Rectal smooth muscle tissue (tissue), 1 donor: ENCODE data around the gene LILRB5.
"Not testable (repeated sequence)": the region's sequence is repeated elsewhere in the genome, so short reads cannot be mapped to it uniquely, and the experiment has no call there.

Experiments used
- H3K27ac ChIP-seq: one replicate; pipeline ENCODE4 v1.7.0; 2013; ENCODE audit warnings: low read depth, low read length, inconsistent platforms
- H3K27me3 ChIP-seq: one replicate; pipeline ENCODE4 v1.7.0; 2013; ENCODE audit warnings: low read length; ENCODE audit not compliant: control insufficient read depth, insufficient read depth
- H3K36me3 ChIP-seq: one replicate; pipeline ENCODE4 v1.7.0; 2013; ENCODE audit warnings: low read length; ENCODE audit not compliant: control insufficient read depth, insufficient read depth
- H3K4me1 ChIP-seq: one replicate; pipeline ENCODE4 v1.7.0; 2013; ENCODE audit warnings: low read length; ENCODE audit not compliant: control insufficient read depth, insufficient read depth
- H3K4me3 ChIP-seq: one replicate; pipeline ENCODE4 v1.7.0; 2013; ENCODE audit warnings: low read length
- H3K9ac ChIP-seq: one replicate; pipeline ENCODE4 v1.7.0; 2013; ENCODE audit warnings: low read length

LILRB5 gene

GRCh38 chr19:54282686-54283470, 25.8 kb upstream of the LILRB5 start:
- H3K27me3 ChIP-seq = peaks cover 5% of the 10 kb centered on the region
- H3K4me1 ChIP-seq = no peaks in the 10 kb centered on the region
- H3K27ac ChIP-seq = no peak overlapping the region
- no peaks in the 10 kb centered on the region for H3K36me3 ChIP-seq
- no peak overlapping the region for H3K9ac ChIP-seq
- H3K4me3 ChIP-seq = no peak overlapping the region

- not testable (repeated sequence) for H3K27me3 ChIP-seq
Measured at GRCh38 chr19:54281729-54282075, 24.6 kb upstream of the LILRB5 start.

GRCh38 chr19:54281007-54281728, 24.1 kb upstream of the LILRB5 start, which contains the start of gene LILRB2:
Gene LILRB2 (minus strand): TSS chr19:54281110. CDS start chr19:54280496, 614 bp downstream.
- Histone ChIP-seq H3K36me3 (no peaks in the 10 kb centered on the region), H3K4me3 (no peak within 1 kb of the TSS), H3K27ac (no peak within 1 kb of the TSS)

More at GRCh38 chr19:54281729-54282075, 24.6 kb upstream of the LILRB5 start:
- H3K27ac ChIP-seq, H3K36me3 ChIP-seq, H3K4me3 ChIP-seq, H3K4me1 ChIP-seq, H3K9ac ChIP-seq: not testable (repeated sequence)

GRCh38 chr19:54280441-54280840, 23.4 kb upstream of the LILRB5 start:
- H3K36me3 ChIP-seq, H3K4me1 ChIP-seq, H3K27me3 ChIP-seq, H3K9ac ChIP-seq, H3K27ac ChIP-seq, H3K4me3 ChIP-seq: not testable (repeated sequence)

More at GRCh38 chr19:54281007-54281728, 24.1 kb upstream of the LILRB5 start, which contains the start of gene LILRB2:
- H3K27me3 ChIP-seq = peaks cover 5% of the 10 kb centered on the region
- H3K9ac ChIP-seq = no peak within 1 kb of the TSS
- H3K4me1 ChIP-seq = no peaks in the 10 kb centered on the region

- H3K27ac ChIP-seq, H3K27me3 ChIP-seq, H3K36me3 ChIP-seq, H3K9ac ChIP-seq, H3K4me1 ChIP-seq, H3K4me3 ChIP-seq: not testable (repeated sequence)
Measured at GRCh38 chr19:54280025-54280424, 23.0 kb upstream of the LILRB5 start.

GRCh38 chr19:54279406-54279962, 22.4 kb upstream of the LILRB5 start:
- no peak overlapping the region for H3K9ac ChIP-seq
- peaks cover 5% of the 10 kb centered on the region for H3K27me3 ChIP-seq
- no peak overlapping the region for H3K4me3 ChIP-seq
- no peak overlapping the region for H3K27ac ChIP-seq
- no peaks in the 10 kb centered on the region for H3K4me1 ChIP-seq
- no peaks in the 10 kb centered on the region for H3K36me3 ChIP-seq

GRCh38 chr19:54278571-54279195, 21.6 kb upstream of the LILRB5 start:
- H3K27me3 ChIP-seq, H3K4me1 ChIP-seq, H3K9ac ChIP-seq, H3K27ac ChIP-seq, H3K36me3 ChIP-seq, H3K4me3 ChIP-seq: not testable (repeated sequence)

- H3K9ac ChIP-seq, H3K27me3 ChIP-seq, H3K36me3 ChIP-seq, H3K4me3 ChIP-seq, H3K27ac ChIP-seq, H3K4me1 ChIP-seq: not testable (repeated sequence)
Measured at GRCh38 chr19:54278056-54278455, 21.0 kb upstream of the LILRB5 start.

- H3K4me3 ChIP-seq, H3K27me3 ChIP-seq, H3K36me3 ChIP-seq, H3K27ac ChIP-seq, H3K9ac ChIP-seq, H3K4me1 ChIP-seq: not testable (repeated sequence)
Measured at GRCh38 chr19:54277111-54277615, 20.1 kb upstream of the LILRB5 start.

GRCh38 chr19:54275951-54276350, 18.9 kb upstream of the LILRB5 start:
- Histone ChIP-seq H3K36me3 (no peaks in the 10 kb centered on the region), H3K27me3 (peaks cover 5% of the 10 kb centered on the region), H3K4me3 (no peak overlapping the region), H3K9ac (no peak overlapping the region), H3K4me1 (no peaks in the 10 kb centered on the region), H3K27ac (no peak overlapping the region)

- not testable (repeated sequence) for H3K4me1 ChIP-seq, H3K27me3 ChIP-seq, H3K27ac ChIP-seq, H3K36me3 ChIP-seq, H3K4me3 ChIP-seq, H3K9ac ChIP-seq
Measured at GRCh38 chr19:54274516-54274915, 17.4 kb upstream of the LILRB5 start.

GRCh38 chr19:54273821-54274220, 16.7 kb upstream of the LILRB5 start:
- Histone ChIP-seq H3K27me3 (no peaks in the 10 kb centered on the region), H3K27ac (no peak overlapping the region), H3K36me3 (no peaks in the 10 kb centered on the region), H3K4me1 (no peaks in the 10 kb centered on the region), H3K9ac (no peak overlapping the region), H3K4me3 (no peak overlapping the region)
